NCI-H1105 (cell line): ENCODE data around the gene DDX5.
"Not testable (repeated sequence)": the region's sequence is repeated elsewhere in the genome, so short reads cannot be mapped to it uniquely, and the experiment has no call there.

ENCODE experiments used
- DNase-seq: peaks from one replicate; lab custom pipeline; 2025; lab: John Stamatoyannopoulos, UW

The DDX5 gene

DNA sequence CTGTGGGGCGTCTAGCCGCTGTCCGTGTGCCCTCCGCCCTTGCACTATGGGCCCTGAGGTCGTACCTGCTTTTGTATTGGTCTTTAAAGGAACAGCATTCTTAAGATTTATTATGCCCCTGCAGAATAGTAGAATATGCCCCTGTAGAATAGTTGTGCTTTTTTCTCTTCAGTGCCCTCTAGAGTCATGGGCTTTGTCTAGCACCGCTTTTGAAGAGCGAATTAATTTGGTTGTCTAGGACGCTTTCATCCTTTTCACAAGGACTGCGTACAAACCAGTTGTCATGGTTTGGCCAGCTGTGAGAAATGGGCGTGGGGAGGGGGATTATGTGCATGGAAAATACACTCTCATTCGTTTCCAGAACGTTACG is 1.3 kb upstream of the DDX5 start:
- peak; percentile 55 for DNase-seq

DNA sequence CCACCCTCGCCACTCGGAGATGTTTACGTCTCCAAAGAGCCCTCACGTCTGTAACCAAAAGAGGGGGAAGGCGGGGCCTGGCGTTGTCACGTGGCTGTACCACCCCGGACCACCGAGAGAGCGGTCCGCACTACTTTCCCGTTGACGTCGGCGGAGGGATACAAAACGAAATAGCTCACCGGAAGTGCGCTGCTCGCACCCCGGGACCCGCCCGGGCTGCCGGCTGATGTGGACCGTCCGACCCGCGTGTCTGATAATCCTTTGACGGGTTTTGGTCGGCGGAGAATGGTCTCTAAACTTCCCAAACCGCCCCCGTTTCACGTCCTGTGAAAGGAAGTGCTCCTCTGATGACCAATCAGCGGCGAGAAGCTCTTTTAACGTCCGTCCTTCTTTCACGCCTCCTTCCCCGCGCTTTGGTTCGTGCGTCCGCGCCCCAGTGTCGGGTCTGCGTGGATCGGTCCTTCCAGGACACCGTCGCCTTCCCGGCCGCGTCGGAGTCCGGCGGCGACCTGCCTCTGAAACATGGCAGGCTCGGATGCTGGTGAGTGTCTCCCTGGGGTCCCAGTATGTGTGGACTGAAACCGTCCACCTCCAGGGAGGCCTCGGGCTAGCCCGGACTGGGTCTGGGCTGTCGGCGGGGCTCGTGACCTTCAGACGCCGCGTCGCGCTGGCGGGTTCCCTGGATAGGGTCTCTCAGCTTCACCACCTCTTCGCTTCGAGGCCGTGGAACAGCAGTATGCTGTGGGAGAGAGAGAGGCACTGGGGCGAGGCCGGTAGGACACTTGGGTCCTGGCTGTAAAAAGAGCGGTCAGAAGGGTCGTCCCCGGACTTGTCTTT is 705 bp upstream of the DDX5 start, which contains the start of gene CEP95:
Gene CEP95 (plus strand): TSS at position 402 of the 837 bp plus-strand sequence. CDS start 121 bp downstream, at position 523.
- DNase-seq, result peak; percentile 97

DNA sequence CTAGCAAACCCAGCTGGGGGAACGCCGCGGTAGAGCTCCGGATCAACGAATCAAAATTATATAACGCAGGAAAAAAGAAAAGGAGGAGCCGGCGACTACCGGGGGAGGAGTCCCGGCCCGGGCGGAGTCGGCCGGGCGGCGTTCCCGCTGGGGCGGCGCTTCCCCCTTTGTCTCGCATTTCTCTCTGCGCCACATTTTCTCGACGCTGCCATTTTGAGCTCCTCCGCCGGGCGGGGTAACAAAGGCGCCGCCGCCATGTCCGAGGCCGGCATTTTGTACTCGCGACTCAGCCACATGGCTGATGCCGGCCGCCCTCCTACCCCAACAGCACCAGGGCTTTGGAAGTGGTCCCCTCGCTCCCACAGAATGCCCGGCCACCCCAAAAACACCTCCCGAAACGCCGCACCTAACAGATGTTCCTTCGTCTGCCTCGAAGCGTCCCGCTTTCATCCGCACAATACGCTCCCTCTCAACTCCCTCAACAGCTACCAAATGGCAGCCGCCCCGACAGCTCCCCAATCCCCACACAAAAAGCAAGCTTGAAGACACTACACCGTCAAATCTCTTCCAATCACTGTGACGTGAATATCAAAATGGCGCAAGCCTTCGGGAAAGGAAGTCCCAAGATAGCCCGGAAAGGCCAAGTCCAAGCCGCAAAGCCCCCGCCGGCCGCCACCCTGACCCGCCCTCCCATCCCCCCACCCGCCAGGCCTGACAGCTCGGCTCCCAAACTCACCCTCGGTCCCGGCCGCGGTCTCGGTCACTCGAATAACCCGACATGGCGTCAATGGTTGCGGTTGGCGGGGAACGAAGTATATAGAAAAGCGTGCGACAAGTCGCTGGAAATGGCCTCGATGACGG is 519 bp downstream of the DDX5 start:
- peak; percentile 88 for DNase-seq

DNA sequence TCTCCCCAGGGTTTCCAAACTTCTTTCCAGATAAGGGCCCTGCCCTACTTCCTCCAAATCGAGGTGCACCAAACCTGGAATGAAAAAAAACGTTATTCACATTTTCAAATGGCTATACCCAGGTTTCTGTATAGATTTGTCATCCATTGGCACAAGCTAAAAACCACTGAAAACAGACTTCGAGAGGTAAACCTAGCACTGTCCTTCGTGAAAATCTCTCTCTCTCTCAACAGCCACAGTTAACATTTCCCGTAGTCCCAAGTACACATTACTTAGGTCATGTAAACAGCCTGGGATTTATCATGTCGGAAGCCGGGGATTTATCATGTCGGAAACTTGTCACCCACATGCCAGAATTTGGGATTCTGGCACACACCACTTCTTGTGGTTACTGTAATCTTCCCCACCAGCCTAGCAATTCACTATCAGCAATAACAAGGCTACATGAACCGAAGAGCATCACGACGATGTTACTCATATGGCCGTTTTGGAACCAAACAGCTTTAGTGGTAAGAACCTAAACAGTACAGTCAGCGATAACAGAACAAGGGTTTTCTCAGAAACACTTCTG is 1.2 kb downstream of the DDX5 start:
- DNase-seq, result no peak

- DNase-seq, result no peak
Observed at GRCh38 chr17:64503821-64504768, 2.0 kb downstream of the DDX5 start.

DNA sequence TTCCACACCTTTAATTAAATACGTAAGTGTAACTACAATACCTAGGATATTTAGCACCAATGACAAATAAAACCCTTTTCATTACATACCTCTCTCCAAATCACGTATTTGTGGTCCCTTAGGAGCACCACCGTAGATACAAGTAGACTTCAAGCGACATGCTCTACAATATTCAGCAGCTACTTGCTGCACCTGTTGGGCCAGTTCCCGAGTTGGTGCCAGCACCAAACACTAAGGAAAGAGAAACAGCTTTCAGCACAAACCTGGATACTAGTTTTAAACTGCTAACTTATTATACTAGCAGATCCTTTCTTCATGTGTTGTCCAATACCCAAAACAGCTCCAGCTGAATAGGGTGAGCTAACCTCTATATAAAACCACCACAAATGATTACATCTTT is 2.7 kb downstream of the DDX5 start:
- no peak for DNase-seq

- DNase-seq, result no peak
Observed at GRCh38 chr17:64502809-64503208, 3.3 kb downstream of the DDX5 start.

DNA sequence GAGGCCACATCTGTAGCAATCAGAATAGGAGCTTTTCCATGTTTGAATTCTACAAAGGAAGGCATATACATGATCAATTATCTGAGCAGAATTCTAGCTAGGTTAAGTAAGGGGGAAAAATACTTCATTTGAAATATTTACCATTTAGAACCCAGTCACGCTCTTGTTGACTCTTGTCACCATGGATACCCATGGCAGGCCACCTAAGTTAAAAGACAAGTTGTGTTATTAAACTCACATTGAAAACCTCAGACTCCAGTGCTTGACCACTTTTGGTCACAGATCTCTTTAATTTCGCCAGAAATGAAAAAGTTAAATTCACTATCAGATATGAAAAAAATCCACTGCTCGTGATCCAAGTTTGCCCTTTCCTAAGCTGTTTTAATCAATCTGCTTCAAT is 4.1 kb downstream of the DDX5 start:
- DNase-seq, result no peak

- no peak for DNase-seq
Observed at GRCh38 chr17:64500862-64501765, 5.0 kb downstream of the DDX5 start.

- DNase-seq, result no peak
Observed at GRCh38 chr17:64500487-64500859, 5.6 kb downstream of the DDX5 start.

GRCh38 chr17:64499805-64500486 is 6.1 kb downstream of the DDX5 start:
- DNase-seq, result no peak

GRCh38 chr17:64498308-64499203 is 7.5 kb downstream of the DDX5 start:
- no peak for DNase-seq

- no peak for DNase-seq
Observed at GRCh38 chr17:64497565-64498035, 8.5 kb downstream of the DDX5 start.

DNA sequence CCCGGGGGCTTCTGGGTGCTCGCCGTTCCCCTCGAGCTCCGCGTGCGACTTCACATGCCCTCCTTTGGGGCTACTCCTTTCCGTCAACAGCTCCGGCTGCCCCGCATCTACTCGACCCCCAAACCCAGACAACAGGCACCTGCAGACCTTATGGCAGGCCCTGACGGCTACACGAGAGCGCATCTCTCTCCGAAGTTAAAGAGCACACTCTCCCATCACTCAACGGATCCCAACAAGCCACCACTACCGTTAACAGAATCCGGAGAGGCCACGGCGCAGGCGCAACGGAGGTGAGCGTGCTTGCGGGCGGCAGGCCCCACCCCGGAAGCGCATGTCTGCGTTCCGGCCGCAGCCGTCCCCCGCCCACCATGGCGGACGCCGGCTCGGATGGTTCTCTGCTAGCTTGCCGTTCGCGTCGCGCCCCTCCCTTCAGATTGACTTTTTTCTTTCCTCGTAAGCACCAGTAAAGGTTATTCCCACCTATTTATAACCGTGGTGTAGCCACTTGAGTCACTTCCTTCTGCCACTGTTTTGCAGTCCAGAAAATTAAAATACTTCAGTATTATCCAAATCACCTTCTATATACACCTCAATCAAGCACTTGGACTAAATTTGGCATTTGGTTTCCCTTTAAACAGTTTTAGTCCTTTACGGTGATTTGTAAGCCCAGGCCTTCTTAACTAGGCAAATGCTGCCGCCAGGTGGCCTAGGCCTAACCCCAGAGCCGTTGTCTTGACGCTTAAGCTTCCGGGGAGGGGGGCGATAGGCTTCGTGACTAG is 9.1 kb downstream of the DDX5 start, which contains the start of gene POLG2:
Gene POLG2 (minus strand): TSS at position 269 of the 779 bp plus-strand sequence. CDS start 86 bp downstream, at position 183.
- peak; percentile 89 for DNase-seq

DNA sequence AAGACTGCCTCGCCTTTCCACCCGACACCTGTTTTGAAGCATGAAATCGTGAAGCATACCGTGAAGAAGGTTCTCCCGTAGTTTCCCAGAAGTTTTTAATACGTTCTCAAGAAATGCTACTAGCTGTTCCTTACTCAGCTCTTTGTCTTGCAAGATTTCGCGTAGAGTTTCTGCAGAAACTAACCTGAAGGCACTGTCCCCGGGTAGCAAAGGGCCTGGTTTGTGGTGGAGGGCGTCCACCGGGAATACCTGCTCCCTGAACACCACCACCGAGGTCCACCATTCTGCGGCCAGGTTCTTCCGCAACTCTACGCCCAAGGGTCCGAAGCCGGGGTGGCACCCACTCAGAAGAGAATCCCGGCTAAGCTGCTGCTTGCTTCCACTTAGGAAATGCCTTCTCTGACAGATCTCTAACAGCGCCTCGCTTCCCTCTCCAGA is 9.7 kb downstream of the DDX5 start:
- DNase-seq, result no peak

- not testable (repeated sequence) for DNase-seq
Observed at GRCh38 chr17:64495300-64495699, 10.8 kb downstream of the DDX5 start.

- no peak for DNase-seq
Observed at GRCh38 chr17:64494121-64494520, 12.0 kb downstream of the DDX5 start.
